Left lung (tissue), 10 donors: ENCODE data around the gene ZNF597. TPM values are rescaled to one million over a fixed set of nuclear protein-coding genes. Genes with fewer than 3 reads are reported as not detected.

Source experiments
- ATAC-seq: fragments of 200-7000 bp; cut with Tn5 transposase; one replicate; pipeline ENCODE4 v1.9.1; 2020; ENCODE audit warnings: moderate library complexity
- DNase-seq, 4 donors: peaks; one replicate each; pipeline ENCODE4 v3.0.0-alpha.2; 2013 to 2020
- H3K27ac ChIP-seq, 2 donors: fragments of 200-600 bp; sonication (generic) in 1 of 2; one replicate each; pipeline versions ENCODE4 v1.5.0 to v1.8.0; 2020 to 2021
- H3K27me3 ChIP-seq, 2 donors: fragments of 200-600 bp; sonication (generic) in 1 of 2; one replicate each; pipeline versions ENCODE4 v1.5.0 to v1.8.0; 2020 to 2021
- H3K36me3 ChIP-seq, 2 donors: fragments of 200-600 bp; sonication (generic) in 1 of 2; one replicate each; pipeline versions ENCODE4 v1.5.0 to v1.8.0; 2020 to 2021
- H3K4me1 ChIP-seq, 2 donors: fragments of 200-600 bp; one replicate each; pipeline ENCODE4 v1.8.0; 2021
- H3K4me3 ChIP-seq, 2 donors: fragments of 200-600 bp; sonication (generic) in 1 of 2; one replicate each; pipeline versions ENCODE4 v1.5.0 to v1.8.0; 2020 to 2021; ENCODE audit warnings: mild to moderate bottlenecking in 1 of 2
- H3K9me3 ChIP-seq, 2 donors: fragments of 200-600 bp; sonication (generic) in 1 of 2; one replicate each; pipeline versions ENCODE4 v1.5.0 to v1.8.0; 2020 to 2021
- intact Hi-C, 2 donors: fragments of 100-400 bp; cut with DNase I; formaldehyde crosslinking; loops; one replicate each; pipeline versions ENCODE4 v1.11.2 to v1.14.2; 2022
- polyA plus RNA-seq, 6 donors: library from polyadenylated mRNA; unstranded; fragments of 120-200 nt; gene quantifications; one replicate each; pipeline ENCODE4 v1.2.1, GENCODE V29; 2013; ENCODE audit not compliant: insufficient read length in 6 of 6
- total RNA-seq, 2 donors: library from RNA; stranded (reverse); fragmentation: NEBNext Ultra II Directional; extraction: Animal tissue kit (Norgen Biotek cat#: 25700); gene quantifications; one replicate each; pipeline ENCODE4 v1.2.1, GENCODE V29; 2021
- TF ChIP-seq, protein P1 (sequence below), 2 donors: fragments of 200-600 bp; sonication (generic) in 1 of 2; IDR thresholded peaks; one replicate each; pipeline versions ENCODE4 v1.5.0 to v1.8.0; 2021; ENCODE audit warnings: antibody characterized with exemption in 2 of 2
- donor health status: DM: no; HTN: yes; CAD: no.
- donor health status: DM: no; HTN: no; CAD: no.

Gene ZNF597
- total and polyA plus RNA-seq, 8 donors = 3.2 to 4.8 (median 4.2) TPM

DNA sequence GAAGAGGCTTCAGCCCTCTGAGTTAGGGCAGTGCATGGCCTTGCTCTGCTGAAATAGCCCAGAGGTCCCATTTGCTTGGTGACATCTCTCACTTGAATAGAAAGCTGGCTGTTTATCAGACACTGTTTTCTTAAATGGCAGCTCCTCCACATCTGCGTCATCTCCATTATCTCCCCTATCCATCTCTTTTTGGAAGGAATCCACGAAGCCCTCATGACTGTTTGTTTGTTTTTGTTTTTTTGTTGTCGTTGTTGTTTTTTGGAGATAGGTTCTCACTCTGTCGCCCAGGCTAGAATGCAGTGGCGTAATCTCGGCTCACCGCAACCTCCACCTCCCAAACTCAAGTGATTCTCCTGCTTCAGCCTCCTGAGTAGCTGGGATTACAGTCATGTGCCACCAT lies 16.8 kb upstream of the ZNF597 start:
- H3K4me3 ChIP-seq = no peak overlapping the region
- no peak for DNase-seq
- no peak for ATAC-seq
- peaks cover 30 to 73% of the 10 kb centered on the region in 2 donors for H3K4me1 ChIP-seq
- no peaks in the 10 kb centered on the region for H3K36me3 ChIP-seq
- H3K27me3 ChIP-seq = no peaks in the 10 kb centered on the region
- no peaks in the 10 kb centered on the region for H3K9me3 ChIP-seq
- H3K27ac ChIP-seq = no peak overlapping the region
- TF ChIP-seq, protein P1, sequence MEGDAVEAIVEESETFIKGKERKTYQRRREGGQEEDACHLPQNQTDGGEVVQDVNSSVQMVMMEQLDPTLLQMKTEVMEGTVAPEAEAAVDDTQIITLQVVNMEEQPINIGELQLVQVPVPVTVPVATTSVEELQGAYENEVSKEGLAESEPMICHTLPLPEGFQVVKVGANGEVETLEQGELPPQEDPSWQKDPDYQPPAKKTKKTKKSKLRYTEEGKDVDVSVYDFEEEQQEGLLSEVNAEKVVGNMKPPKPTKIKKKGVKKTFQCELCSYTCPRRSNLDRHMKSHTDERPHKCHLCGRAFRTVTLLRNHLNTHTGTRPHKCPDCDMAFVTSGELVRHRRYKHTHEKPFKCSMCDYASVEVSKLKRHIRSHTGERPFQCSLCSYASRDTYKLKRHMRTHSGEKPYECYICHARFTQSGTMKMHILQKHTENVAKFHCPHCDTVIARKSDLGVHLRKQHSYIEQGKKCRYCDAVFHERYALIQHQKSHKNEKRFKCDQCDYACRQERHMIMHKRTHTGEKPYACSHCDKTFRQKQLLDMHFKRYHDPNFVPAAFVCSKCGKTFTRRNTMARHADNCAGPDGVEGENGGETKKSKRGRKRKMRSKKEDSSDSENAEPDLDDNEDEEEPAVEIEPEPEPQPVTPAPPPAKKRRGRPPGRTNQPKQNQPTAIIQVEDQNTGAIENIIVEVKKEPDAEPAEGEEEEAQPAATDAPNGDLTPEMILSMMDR (IDR thresholded peaks at IDR 0.05) = no peak
- intact Hi-C loops = no loop called here

DNA sequence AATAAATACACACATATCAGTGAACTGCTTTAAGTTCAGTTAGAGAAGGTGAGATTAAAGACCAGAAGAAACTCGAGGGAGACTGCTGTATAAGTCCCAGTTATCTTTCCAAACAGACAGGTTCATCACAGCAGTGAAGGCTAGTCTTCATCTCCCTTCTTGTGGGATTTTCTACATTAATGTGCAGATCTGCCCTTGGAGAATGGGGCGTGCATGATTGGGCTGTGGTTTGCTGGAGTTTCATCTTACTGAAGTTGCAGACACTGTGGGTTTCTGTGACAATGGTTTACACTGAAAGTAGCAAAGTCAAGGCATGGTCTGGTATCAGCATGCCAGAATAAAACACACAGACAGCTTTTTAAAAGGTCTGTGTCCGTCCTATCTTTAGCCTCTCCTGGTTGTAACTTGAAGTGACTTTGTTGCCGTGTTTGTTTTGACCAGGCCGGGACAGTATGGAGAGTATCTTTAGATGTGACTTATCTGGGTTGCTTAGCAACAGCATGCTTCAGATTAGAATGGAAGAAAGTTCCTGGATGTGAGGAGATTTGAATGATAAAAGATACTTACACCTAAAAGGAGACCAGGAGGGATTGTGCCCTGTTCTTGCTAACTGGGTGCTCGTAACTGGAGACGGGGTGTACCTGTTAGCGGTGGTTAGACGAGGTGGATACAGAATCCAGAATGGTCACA lies 16.2 kb upstream of the ZNF597 start:
- no peaks in the 10 kb centered on the region for H3K9me3 ChIP-seq
- intact Hi-C loops = no loop called here
- H3K4me3 ChIP-seq = peak overlapping the region in 1 of 2 donors; percentile 87
- H3K36me3 ChIP-seq = no peaks in the 10 kb centered on the region
- ATAC-seq (peak; percentile 4), DNase-seq (no peak)
- H3K27me3 ChIP-seq = no peaks in the 10 kb centered on the region
- peaks cover 30 to 68% of the 10 kb centered on the region in 2 donors for H3K4me1 ChIP-seq
- TF ChIP-seq, protein P1 (IDR thresholded peaks at IDR 0.05) = no peak
- peak overlapping the region; percentile 28 to 95 for H3K27ac ChIP-seq

DNA sequence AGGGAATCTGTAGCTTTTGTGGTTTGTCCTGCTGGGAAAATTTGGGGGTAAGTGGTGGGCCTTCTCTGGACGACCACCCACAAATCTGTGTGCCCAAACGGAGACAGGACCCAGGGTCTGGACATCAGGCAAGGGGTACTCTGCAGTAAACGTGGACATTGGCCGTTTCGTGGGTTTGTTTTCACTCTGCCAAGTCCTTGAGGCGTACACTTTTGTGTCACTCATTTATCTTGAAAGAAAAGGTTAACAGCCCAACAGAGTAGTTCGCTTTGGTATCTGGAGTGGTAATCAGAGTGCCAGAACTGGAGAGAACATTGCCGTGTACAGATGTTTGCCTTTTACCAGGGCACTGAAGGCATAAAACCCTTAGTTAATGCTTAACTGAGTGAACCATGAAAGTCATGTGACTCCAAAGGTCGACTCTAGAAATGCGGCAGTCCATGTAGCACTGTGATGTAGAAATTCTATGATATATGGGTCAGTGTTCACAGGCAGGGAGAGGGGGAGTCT lies 15.6 kb upstream of the ZNF597 start:
- intact Hi-C loops = no loop called here
- DNase-seq (peak in 2 of 4 donors; percentile 11 to 47), ATAC-seq (peak; percentile 58)
- Histone ChIP-seq H3K27me3 (no peaks in the 10 kb centered on the region), H3K27ac (peak overlapping the region; percentile 95 to 96), H3K9me3 (no peaks in the 10 kb centered on the region), H3K4me3 (peak overlapping the region; percentile 87), H3K36me3 (no peaks in the 10 kb centered on the region), H3K4me1 (peaks cover 30 to 62% of the 10 kb centered on the region in 2 donors)
- TF ChIP-seq, protein P1 (IDR thresholded peaks at IDR 0.05) = no peak

DNA sequence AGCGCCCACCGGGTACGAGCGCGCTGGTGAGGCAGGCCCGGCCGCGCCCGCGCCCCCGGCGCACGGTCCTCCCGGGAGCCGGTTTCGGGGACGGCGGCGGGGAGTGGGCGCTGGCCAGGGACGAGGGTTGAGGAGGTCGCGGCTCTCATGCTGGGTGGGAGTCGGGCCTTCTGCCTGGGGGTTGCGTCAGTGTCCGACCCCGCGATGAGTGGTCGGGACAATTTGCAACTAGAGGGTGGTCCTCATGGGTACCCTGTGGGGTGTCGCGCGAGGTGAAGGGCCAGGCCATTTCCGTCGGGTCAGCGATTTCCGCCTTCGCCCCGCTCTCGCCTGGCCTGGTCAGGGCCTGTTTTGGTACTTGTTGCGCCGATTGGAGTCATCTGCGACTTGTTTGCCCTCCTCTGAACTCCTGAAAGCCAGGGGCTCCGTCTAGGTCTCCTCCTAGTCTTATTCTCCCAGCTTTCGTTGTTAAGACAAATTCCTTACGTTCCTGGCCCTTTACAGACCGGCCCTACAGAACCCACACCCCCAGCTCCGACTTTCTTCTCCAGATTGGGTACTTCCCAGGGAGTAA lies 15.1 kb upstream of the ZNF597 start:
- no peaks in the 10 kb centered on the region for H3K36me3 ChIP-seq
- DNase-seq (peak in 2 of 4 donors; percentile 38 to 84), ATAC-seq (peak; percentile 4)
- no peaks in the 10 kb centered on the region for H3K9me3 ChIP-seq
- H3K27me3 ChIP-seq = no peaks in the 10 kb centered on the region
- H3K27ac ChIP-seq = peak overlapping the region; percentile 95 to 96
- peak overlapping the region; percentile 87 for H3K4me3 ChIP-seq
- TF ChIP-seq, protein P1 (IDR thresholded peaks at IDR 0.05) = no peak
- H3K4me1 ChIP-seq = peaks cover 30 to 58% of the 10 kb centered on the region in 2 donors
- intact Hi-C loops = no loop called here
